SK-N-SH (cell line): ENCODE results near the gene CHCHD5.

Source experiments
- CTCF ChIP-seq: fragments of 200-600 bp; sonication (generic); IDR thresholded peaks from 2 replicates; pipeline ENCODE4 v1.6.1; 2017; ENCODE audit warnings: antibody characterized with exemption, mild to moderate bottlenecking, moderate library complexity
- RFX5 ChIP-seq: IDR thresholded peaks from 2 replicates; pipeline ENCODE4 v1.6.1; 2012; ENCODE audit warnings: mild to moderate bottlenecking, improper control_type of control experiment, low read length
- SMC3 ChIP-seq: IDR thresholded peaks from 2 replicates; pipeline ENCODE4 v1.6.1; 2012; ENCODE audit warnings: low read depth, low read length, improper control_type of control experiment
- USF2 ChIP-seq: fragments of 150-350 bp; IDR thresholded peaks from 2 replicates; pipeline ENCODE4 v1.6.1; 2017; ENCODE audit warnings: antibody characterized with exemption, low read length, low read depth, borderline replicate concordance
- TF ChIP-seq, protein P1 (sequence below): IDR thresholded peaks from 2 replicates; pipeline ENCODE4 v1.6.1; 2012; ENCODE audit warnings: mild to moderate bottlenecking, low read depth, low read length, moderate library complexity

DNA sequence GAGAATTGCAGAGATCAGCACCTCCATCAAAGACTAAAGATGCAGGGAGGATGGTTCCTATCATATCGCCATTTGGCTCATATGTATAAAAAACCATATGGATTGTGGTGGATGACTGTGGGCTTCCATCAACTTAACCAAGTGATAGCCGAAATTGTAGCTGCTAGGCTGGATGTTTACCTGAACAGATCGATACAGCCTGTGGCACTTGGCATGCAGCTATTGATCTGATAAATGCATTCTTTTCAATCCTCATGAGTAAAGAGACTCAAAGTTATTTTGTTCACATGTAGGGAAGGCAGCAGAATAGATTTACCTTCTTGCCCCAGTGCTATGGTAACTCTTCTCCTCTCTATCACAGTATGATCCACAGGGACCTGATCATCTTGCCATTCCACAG lies 18.5 kb downstream of the CHCHD5 start:
- no peak for TF ChIP-seq USF2
- TF ChIP-seq RFX5, result no peak
- TF ChIP-seq, protein P1, sequence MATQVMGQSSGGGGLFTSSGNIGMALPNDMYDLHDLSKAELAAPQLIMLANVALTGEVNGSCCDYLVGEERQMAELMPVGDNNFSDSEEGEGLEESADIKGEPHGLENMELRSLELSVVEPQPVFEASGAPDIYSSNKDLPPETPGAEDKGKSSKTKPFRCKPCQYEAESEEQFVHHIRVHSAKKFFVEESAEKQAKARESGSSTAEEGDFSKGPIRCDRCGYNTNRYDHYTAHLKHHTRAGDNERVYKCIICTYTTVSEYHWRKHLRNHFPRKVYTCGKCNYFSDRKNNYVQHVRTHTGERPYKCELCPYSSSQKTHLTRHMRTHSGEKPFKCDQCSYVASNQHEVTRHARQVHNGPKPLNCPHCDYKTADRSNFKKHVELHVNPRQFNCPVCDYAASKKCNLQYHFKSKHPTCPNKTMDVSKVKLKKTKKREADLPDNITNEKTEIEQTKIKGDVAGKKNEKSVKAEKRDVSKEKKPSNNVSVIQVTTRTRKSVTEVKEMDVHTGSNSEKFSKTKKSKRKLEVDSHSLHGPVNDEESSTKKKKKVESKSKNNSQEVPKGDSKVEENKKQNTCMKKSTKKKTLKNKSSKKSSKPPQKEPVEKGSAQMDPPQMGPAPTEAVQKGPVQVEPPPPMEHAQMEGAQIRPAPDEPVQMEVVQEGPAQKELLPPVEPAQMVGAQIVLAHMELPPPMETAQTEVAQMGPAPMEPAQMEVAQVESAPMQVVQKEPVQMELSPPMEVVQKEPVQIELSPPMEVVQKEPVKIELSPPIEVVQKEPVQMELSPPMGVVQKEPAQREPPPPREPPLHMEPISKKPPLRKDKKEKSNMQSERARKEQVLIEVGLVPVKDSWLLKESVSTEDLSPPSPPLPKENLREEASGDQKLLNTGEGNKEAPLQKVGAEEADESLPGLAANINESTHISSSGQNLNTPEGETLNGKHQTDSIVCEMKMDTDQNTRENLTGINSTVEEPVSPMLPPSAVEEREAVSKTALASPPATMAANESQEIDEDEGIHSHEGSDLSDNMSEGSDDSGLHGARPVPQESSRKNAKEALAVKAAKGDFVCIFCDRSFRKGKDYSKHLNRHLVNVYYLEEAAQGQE, result no peak
- no peak for TF ChIP-seq CTCF
- TF ChIP-seq SMC3, result no peak
